Stimulated activated CD4-positive, alpha-beta T cell treated with anti-CD3 and anti-CD28 coated beads, Interleukin-2, amount 100 ng/mL, for 48 hours (primary cell): ENCODE measurements around the gene KRTAP2-3.
"Not testable (repeated sequence)": the region's sequence is repeated elsewhere in the genome, so short reads cannot be mapped to it uniquely, and the experiment has no call there.

Experiments
- DNase-seq, 2 donors: peaks; one replicate each; pipeline ENCODE4 v3.0.0-alpha.2; 2020

Gene KRTAP2-3

GRCh38 chr17:41060052-41060604 lies at the start of gene KRTAP2-3:
Gene KRTAP2-3 (minus strand): TSS chr17:41060114. CDS start chr17:41060050, 64 bp downstream.
- DNase-seq: no peak

- DNase-seq: not testable (repeated sequence)
Observed at GRCh38 chr17:41108728-41109386, 48.9 kb upstream of the KRTAP2-3 start.

- no peak for DNase-seq
Observed at GRCh38 chr17:41107941-41108450, 48.1 kb upstream of the KRTAP2-3 start.

GRCh38 chr17:41105347-41105746 lies 45.4 kb upstream of the KRTAP2-3 start, which contains the start of gene KRTAP4-9:
Gene KRTAP4-9 (plus strand): TSS chr17:41105389. CDS start chr17:41105389, 0 bp downstream.
- not testable (repeated sequence) for DNase-seq

- not testable (repeated sequence) for DNase-seq
Observed at GRCh38 chr17:41104386-41105038, 44.6 kb upstream of the KRTAP2-3 start.

- DNase-seq: no peak
Observed at GRCh38 chr17:41103896-41104295, 44.0 kb upstream of the KRTAP2-3 start.

- no peak for DNase-seq
Observed at GRCh38 chr17:41101586-41102259, 41.8 kb upstream of the KRTAP2-3 start, which contains the start of gene KRTAP4-16. Gene KRTAP4-16 (minus strand): TSS chr17:41102209. CDS start chr17:41102209, 0 bp downstream.

GRCh38 chr17:41099682-41100480 lies 40.0 kb upstream of the KRTAP2-3 start:
- not testable (repeated sequence) for DNase-seq

- DNase-seq: no peak
Observed at GRCh38 chr17:41098481-41098880, 38.6 kb upstream of the KRTAP2-3 start.

- no peak for DNase-seq
Observed at GRCh38 chr17:41098042-41098441, 38.1 kb upstream of the KRTAP2-3 start, which contains the start of gene KRTAP4-8. Gene KRTAP4-8 (minus strand): TSS chr17:41098142. CDS start chr17:41098084, 58 bp downstream.

GRCh38 chr17:41096055-41096454 lies 36.1 kb upstream of the KRTAP2-3 start:
- DNase-seq: no peak

GRCh38 chr17:41088760-41089352 lies 28.9 kb upstream of the KRTAP2-3 start:
- not testable (repeated sequence) for DNase-seq

GRCh38 chr17:41084100-41084856 lies 24.4 kb upstream of the KRTAP2-3 start, which contains the start of gene KRTAP4-7:
Gene KRTAP4-7 (plus strand): TSS chr17:41084150. CDS start chr17:41084207, 57 bp downstream.
- DNase-seq: not testable (repeated sequence)

- DNase-seq: not testable (repeated sequence)
Observed at GRCh38 chr17:41083427-41083826, 23.5 kb upstream of the KRTAP2-3 start.

GRCh38 chr17:41082626-41083025 lies 22.7 kb upstream of the KRTAP2-3 start:
- DNase-seq: no peak

GRCh38 chr17:41076788-41077187 lies 16.9 kb upstream of the KRTAP2-3 start:
- DNase-seq: no peak

GRCh38 chr17:41073676-41074075 lies 13.8 kb upstream of the KRTAP2-3 start:
- no peak for DNase-seq

GRCh38 chr17:41071606-41072360 lies 11.9 kb upstream of the KRTAP2-3 start:
- DNase-seq: no peak

- no peak for DNase-seq
Observed at GRCh38 chr17:41069031-41069430, 9.1 kb upstream of the KRTAP2-3 start.

- no peak for DNase-seq
Observed at GRCh38 chr17:41067281-41067680, 7.4 kb upstream of the KRTAP2-3 start.
